Muscle layer of colon (tissue), 2 donors: Measurements from ENCODE around the gene ASXL1.

Experiments
- H3K27ac ChIP-seq: one replicate; pipeline ENCODE4 v1.7.0; 2013; ENCODE audit warnings: low read depth, mild to moderate bottlenecking, low read length, moderate library complexity
- H3K27me3 ChIP-seq, 2 donors: one replicate each; pipeline ENCODE4 v1.7.0; 2013; ENCODE audit warnings: low read length in 2 of 2, mild to moderate bottlenecking in 2 of 2; ENCODE audit not compliant: insufficient read depth in 2 of 2, control insufficient read depth in 1 of 2
- H3K36me3 ChIP-seq: one replicate; pipeline ENCODE4 v1.7.0; 2013; ENCODE audit warnings: mild to moderate bottlenecking, low read length; ENCODE audit not compliant: insufficient read depth
- H3K4me1 ChIP-seq: one replicate; pipeline ENCODE4 v1.7.0; 2013; ENCODE audit warnings: mild to moderate bottlenecking, low read length; ENCODE audit not compliant: insufficient read depth
- H3K4me3 ChIP-seq, 2 donors: one replicate each; pipeline ENCODE4 v1.7.0; 2013; ENCODE audit warnings: low read length in 2 of 2, low read depth in 1 of 2, mild to moderate bottlenecking in 1 of 2, moderate library complexity in 1 of 2
- H3K9ac ChIP-seq: one replicate; pipeline ENCODE4 v1.7.0; 2013; ENCODE audit warnings: low read length
- H3K9me3 ChIP-seq: one replicate; pipeline ENCODE4 v1.7.0; 2013; ENCODE audit warnings: mild to moderate bottlenecking, low read length
- donor health status: abdominal sarcoma.
- donor health status: Adenocarcinoma of cecum.

The ASXL1 gene

DNA sequence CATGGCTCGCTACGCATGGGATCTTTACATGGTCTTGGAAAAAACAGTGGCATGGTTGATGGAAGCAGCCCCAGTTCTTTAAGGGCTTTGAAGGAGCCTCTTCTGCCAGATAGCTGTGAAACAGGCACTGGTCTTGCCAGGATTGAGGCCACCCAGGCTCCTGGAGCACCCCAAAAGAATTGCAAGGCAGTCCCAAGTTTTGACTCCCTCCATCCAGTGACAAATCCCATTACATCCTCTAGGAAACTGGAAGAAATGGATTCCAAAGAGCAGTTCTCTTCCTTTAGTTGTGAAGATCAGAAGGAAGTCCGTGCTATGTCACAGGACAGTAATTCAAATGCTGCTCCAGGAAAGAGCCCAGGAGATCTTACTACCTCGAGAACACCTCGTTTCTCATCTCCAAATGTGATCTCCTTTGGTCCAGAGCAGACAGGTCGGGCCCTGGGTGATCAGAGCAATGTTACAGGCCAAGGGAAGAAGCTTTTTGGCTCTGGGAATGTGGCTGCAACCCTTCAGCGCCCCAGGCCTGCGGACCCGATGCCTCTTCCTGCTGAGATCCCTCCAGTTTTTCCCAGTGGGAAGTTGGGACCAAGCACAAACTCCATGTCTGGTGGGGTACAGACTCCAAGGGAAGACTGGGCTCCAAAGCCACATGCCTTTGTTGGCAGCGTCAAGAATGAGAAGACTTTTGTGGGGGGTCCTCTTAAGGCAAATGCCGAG is 78.2 kb downstream of the ASXL1 start:
- H3K27ac ChIP-seq, result no peak overlapping the region
- peaks cover 87% of the 10 kb centered on the region for H3K36me3 ChIP-seq
- no peaks in the 10 kb centered on the region for H3K27me3 ChIP-seq
- no peak overlapping the region for H3K4me3 ChIP-seq
- no peak overlapping the region for H3K9ac ChIP-seq
- no peaks in the 10 kb centered on the region for H3K4me1 ChIP-seq
- no peaks in the 10 kb centered on the region for H3K9me3 ChIP-seq

DNA sequence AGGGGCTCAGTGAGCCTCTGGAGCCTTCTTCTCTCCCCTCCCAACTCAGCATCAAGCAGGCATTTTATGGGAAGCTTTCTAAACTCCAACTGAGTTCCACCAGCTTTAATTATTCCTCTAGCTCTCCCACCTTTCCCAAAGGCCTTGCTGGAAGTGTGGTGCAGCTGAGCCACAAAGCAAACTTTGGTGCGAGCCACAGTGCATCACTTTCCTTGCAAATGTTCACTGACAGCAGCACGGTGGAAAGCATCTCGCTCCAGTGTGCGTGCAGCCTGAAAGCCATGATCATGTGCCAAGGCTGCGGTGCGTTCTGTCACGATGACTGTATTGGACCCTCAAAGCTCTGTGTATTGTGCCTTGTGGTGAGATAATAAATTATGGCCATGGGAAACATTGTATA is 78.8 kb downstream of the ASXL1 start:
- no peak overlapping the region for H3K27ac ChIP-seq
- no peaks in the 10 kb centered on the region for H3K4me1 ChIP-seq
- no peak overlapping the region for H3K9ac ChIP-seq
- no peaks in the 10 kb centered on the region for H3K27me3 ChIP-seq
- peaks cover 86% of the 10 kb centered on the region for H3K36me3 ChIP-seq
- no peak overlapping the region for H3K4me3 ChIP-seq
- H3K9me3 ChIP-seq, result no peaks in the 10 kb centered on the region

DNA sequence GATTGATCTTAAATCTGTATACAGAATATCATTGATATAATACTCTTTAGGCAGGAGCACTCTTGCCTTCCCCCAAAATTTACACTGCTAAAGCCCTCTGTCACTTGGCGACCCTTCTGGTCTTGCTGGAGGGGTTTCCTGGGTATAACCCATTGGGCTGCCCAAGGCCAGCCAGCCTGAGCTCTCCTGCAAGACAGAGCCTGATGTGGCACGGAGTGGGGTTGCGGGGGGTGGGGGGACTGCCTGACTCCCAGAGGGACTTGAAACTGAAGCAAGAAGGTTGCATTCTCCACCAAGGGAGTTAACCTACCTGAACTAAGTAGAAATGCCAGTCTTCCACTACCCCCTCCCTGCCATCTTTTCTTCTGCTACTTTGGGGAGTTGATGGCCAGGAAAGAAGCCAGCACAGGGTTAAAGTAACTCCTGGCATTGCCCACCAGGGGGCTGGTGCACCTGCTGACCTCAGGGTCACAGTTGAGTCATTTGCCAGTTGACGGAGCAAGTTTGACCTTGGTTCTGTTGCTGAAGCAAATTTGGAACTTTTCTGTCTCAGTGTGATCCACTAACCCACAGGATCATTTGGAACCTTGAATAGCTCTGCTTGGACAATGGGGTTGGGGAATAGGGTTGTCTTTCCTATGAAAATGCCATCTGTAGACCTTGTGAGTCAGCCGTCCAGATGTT is 79.4 kb downstream of the ASXL1 start:
- Histone ChIP-seq H3K4me3 (no peak overlapping the region), H3K9ac (no peak overlapping the region), H3K4me1 (no peaks in the 10 kb centered on the region), H3K27me3 (no peaks in the 10 kb centered on the region), H3K27ac (no peak overlapping the region), H3K36me3 (peaks cover 80% of the 10 kb centered on the region), H3K9me3 (no peaks in the 10 kb centered on the region)

DNA sequence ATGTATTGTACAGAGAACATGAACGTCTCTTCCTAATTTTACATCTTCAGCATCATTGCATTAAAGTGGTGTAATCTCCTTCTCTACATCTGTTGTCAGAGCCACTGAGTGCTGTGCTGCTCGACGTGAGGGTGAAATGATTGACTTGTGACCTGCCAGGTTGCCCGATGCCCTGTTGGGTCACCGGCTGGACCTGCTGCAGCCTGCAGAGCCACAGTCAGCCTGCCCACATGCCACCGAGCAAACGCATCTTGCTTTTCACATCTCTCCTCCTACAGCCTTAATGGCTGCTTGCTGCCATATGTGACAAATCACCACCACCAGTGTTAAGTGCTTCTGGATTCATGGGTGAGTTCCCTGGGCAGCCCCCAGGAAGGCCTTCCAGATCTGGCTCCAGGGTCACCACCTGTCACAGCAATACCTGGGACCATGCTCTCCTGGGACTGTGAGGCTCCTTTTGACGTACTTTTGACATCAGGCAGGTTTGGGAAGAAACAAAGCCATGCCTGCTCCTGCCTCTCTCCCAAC is 80.3 kb downstream of the ASXL1 start:
- H3K27me3 ChIP-seq, result no peaks in the 10 kb centered on the region
- H3K36me3 ChIP-seq, result peaks cover 71% of the 10 kb centered on the region
- no peak overlapping the region for H3K27ac ChIP-seq
- H3K9ac ChIP-seq, result no peak overlapping the region
- no peak overlapping the region for H3K4me3 ChIP-seq
- H3K4me1 ChIP-seq, result no peaks in the 10 kb centered on the region
- no peaks in the 10 kb centered on the region for H3K9me3 ChIP-seq

DNA sequence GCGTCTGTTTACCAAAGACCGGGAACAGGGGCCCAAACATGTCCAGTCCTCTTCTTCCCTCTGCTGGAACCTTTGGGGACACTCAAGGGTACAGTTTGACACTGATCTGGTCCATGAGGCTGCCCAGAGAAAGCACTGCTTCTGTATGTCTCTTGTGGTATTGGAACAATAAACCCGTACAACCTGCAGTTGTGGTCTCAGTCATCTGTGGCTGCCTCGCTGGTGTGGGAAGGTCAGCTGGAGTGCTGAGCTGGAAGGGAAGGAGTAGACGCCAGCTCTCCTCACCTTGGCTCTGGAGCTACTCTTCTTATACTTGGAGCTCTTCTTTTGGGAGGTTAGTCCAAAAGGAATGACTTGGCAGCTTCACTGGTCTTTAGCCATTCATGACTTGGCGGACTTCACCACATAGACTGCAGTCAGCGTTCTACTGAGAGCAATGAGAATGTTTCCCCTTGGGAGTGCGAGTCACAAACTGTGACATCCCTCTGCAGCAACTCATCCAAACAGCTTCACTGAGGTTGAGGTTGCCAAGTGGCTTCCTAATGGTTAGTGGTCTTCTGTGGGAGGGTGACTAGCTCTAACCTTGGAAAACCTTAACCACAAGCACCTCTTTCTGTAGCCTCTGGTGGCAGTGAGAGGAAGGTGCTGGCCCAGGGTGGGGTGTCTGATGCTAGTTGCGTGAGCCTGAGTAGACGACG is 81.2 kb downstream of the ASXL1 start:
- no peak overlapping the region for H3K27ac ChIP-seq
- no peaks in the 10 kb centered on the region for H3K9me3 ChIP-seq
- no peak overlapping the region for H3K9ac ChIP-seq
- no peak overlapping the region for H3K4me3 ChIP-seq
- no peaks in the 10 kb centered on the region for H3K27me3 ChIP-seq
- peaks cover 70% of the 10 kb centered on the region for H3K36me3 ChIP-seq
- no peaks in the 10 kb centered on the region for H3K4me1 ChIP-seq

DNA sequence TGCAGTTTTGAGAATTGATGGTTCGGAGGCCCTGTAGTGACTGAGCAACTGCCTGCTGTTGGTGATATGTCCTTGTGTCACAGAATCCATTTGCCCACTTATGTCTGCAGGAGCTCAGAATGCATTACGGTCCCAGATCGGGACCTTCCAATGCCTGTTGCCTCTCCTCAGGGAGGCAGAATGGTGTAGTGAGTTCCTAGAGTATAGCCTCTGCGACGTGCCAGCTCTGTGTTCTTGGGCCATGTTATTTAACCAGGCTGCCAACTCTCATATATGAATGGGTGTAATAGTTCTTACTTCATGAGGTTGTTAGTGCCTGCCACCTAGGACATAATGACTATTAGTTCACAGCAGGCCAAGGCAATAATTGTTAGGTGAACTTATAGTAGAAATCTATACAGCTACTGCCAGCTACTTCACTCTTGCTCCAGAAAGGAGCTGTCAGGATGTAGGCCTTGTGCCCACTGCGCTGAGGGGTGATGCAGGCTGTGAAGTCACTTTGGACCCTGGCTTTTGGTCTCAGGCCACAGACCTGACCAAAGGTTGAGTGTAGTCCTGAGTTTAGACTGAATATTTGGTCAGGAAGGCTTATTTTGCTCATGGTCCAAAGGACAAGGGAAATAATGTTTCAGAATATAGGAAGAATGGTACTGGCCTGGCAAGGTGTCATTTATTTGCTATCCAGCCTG is 82.1 kb downstream of the ASXL1 start:
- H3K4me3 ChIP-seq, result no peak overlapping the region
- H3K36me3 ChIP-seq, result peaks cover 70% of the 10 kb centered on the region
- no peaks in the 10 kb centered on the region for H3K9me3 ChIP-seq
- H3K4me1 ChIP-seq, result no peaks in the 10 kb centered on the region
- no peak overlapping the region for H3K27ac ChIP-seq
- no peaks in the 10 kb centered on the region for H3K27me3 ChIP-seq
- no peak overlapping the region for H3K9ac ChIP-seq

DNA sequence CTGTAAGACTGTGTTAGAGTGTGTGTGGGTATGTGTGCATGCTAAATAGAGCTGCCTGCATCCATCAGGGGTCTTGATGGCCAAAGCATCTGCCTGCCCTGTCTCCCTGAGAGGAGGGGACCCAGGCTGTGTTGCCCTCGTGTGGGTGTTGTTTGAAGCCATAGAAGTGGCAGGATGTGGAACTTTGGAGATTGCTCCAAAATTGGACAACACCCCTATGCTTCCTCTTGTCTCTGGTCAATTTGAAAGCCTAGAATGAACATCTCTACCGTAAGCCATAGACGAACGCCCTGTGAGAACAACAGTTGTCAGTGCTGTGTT is 82.6 kb downstream of the ASXL1 start:
- no peak overlapping the region for H3K9ac ChIP-seq
- H3K9me3 ChIP-seq, result no peaks in the 10 kb centered on the region
- no peaks in the 10 kb centered on the region for H3K27me3 ChIP-seq
- no peak overlapping the region for H3K27ac ChIP-seq
- H3K4me3 ChIP-seq, result no peak overlapping the region
- peaks cover 70% of the 10 kb centered on the region for H3K36me3 ChIP-seq
- H3K4me1 ChIP-seq, result peaks cover 2% of the 10 kb centered on the region

DNA sequence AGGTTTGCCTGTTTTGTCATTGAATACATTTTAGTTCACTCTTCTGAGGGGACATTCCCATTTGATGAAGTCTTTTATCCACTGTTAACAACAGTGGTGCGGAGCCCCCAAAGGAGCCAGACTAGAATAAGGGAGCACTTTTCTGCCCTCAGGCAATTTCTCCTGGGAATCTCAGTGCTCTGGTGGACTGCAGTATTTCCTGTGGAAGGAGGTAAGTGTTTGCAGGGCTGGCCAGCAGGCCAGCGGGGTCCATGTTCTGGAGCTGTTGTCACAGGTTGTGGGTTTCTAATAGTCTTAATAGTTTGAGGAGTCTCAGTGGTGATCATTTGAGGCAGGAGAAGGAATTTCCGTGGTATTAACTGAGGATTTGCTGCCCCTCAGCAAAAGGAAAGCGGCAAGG is 83.5 kb downstream of the ASXL1 start:
- no peak overlapping the region for H3K27ac ChIP-seq
- H3K4me1 ChIP-seq, result peaks cover 9% of the 10 kb centered on the region
- H3K27me3 ChIP-seq, result no peaks in the 10 kb centered on the region
- H3K36me3 ChIP-seq, result peaks cover 67% of the 10 kb centered on the region
- H3K4me3 ChIP-seq, result no peak overlapping the region
- H3K9me3 ChIP-seq, result no peaks in the 10 kb centered on the region
- H3K9ac ChIP-seq, result no peak overlapping the region

DNA sequence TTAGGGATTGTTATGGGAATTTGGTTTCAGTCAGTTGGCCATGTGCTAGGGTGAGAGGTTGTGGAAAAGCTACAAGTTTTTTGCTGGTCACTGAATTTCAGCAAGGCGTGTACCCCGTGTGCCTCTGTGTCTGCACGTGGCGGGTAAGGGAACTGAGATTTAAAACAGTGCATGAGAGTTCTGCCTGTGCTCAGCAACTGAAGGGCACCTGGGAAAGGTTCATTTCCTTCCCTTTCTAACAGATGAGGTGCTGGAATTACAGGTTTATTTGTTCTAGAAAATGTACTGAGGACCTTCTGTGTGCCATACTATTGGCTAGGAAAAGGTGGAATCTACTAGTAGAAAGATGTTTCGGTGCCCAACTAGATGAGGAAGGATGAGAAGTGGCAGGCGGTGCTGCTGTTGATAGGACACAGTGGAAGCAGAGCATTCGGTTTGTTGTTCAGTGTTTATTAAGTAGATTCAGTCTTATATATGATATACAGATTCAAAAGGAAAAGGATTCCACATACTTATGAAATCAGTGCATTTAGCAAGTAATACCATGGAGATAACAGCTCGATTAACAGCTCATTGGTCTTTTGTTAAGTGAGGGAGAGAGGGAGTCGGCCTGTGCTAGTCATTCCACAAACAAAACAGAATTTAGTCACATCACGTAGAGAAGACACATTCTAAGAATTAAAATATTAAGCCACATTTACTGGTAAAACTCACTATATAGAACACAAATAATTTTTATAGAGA is 84.7 kb downstream of the ASXL1 start:
- H3K4me3 ChIP-seq, result no peak overlapping the region
- no peaks in the 10 kb centered on the region for H3K9me3 ChIP-seq
- H3K36me3 ChIP-seq, result peaks cover 61% of the 10 kb centered on the region
- no peaks in the 10 kb centered on the region for H3K27me3 ChIP-seq
- peaks cover 16% of the 10 kb centered on the region for H3K4me1 ChIP-seq
- no peak overlapping the region for H3K9ac ChIP-seq
- H3K27ac ChIP-seq, result no peak overlapping the region

DNA sequence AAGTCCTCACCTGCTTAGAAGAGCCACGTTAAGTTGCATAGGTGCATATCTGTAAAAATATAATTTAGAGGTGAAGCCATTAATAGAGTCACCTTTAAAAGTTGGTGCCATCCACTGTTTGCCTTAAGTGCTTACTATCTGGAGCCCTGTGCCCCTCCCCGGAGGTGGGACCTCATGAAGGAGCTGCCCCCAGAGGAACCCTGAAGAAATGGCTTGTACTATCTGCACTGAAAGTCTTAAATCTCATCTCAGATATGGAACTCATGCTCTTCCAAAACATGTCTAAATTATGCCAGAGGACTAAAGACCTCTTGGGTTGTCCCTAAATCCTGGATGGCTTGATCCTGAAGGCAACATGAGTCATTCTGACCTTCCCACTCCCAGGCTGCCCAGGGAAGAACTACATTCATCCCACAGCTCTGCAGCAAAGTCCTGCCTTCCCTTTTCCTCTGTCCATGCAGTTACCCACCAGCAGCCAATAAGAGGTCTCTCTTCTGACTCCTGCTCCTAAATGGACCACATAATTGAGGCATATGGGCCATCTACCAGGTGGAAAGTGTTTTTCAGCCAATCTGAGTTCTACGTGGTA is 85.3 kb downstream of the ASXL1 start:
- peaks cover 23% of the 10 kb centered on the region for H3K4me1 ChIP-seq
- peaks cover 61% of the 10 kb centered on the region for H3K36me3 ChIP-seq
- H3K27me3 ChIP-seq, result no peaks in the 10 kb centered on the region
- H3K9me3 ChIP-seq, result no peaks in the 10 kb centered on the region
- no peak overlapping the region for H3K27ac ChIP-seq
- H3K9ac ChIP-seq, result no peak overlapping the region
- no peak overlapping the region for H3K4me3 ChIP-seq
